Right ventricle myocardium superior (tissue), 1 donor: ENCODE data around the gene C8G. TPM values are rescaled to one million over a fixed set of nuclear protein-coding genes. Genes with fewer than 3 reads are reported as not detected.
A peak's percentile ranks its signal among the peaks of the same experiment; 100 is the strongest.

ENCODE experiments used
- ATAC-seq: fragments of 200-7000 bp; cut with Tn5 transposase; one replicate; pipeline ENCODE4 v1.9.1; 2020; ENCODE audit warnings: mild to moderate bottlenecking; ENCODE audit not compliant: poor library complexity
- DNase-seq: peaks from one replicate; pipeline ENCODE4 v3.0.0-alpha.2; 2020
- intact Hi-C: fragments of 100-400 bp; cut with DNase I; formaldehyde crosslinking; loops from one replicate; pipeline ENCODE4 v1.11.2; 2022
- total RNA-seq: library from RNA; stranded (reverse); fragmentation: NEBNext Ultra II Directional; extraction: Animal tissue kit (Norgen Biotek cat#: 25700); gene quantifications from one replicate; pipeline ENCODE4 v1.2.1, GENCODE V29; 2021
- donor health status: DM: no; HTN: yes; CAD: no; lungs with severe emphysema.

Gene C8G
- total RNA-seq, 1 donor from 2014 or later = 1.1 TPM

GRCh38 chr9:136916330-136917184 lies 28.5 kb upstream of the C8G start:
- DNase-seq (no peak), ATAC-seq (no peak)
- intact Hi-C loops = no loop called here

- intact Hi-C loops = no loop called here
- DNase-seq (no peak), ATAC-seq (no peak)
These were observed 27.1 kb upstream of the C8G start for GRCh38 chr9:136917902-136918301.

GRCh38 chr9:136920069-136920468 lies 25.0 kb upstream of the C8G start:
- intact Hi-C loops = no loop called here
- no peak for DNase-seq
- no peak for ATAC-seq

- intact Hi-C loops = no loop called here
- no peak for DNase-seq
- ATAC-seq = no peak
These were observed 24.3 kb upstream of the C8G start for GRCh38 chr9:136920734-136921231.

- ATAC-seq = peak; percentile 52
- DNase-seq = no peak
- intact Hi-C loops = no loop called here
These were observed 23.7 kb upstream of the C8G start for GRCh38 chr9:136921307-136921706.

GRCh38 chr9:136921718-136922117 lies 23.3 kb upstream of the C8G start:
- ATAC-seq = peak; percentile 84
- intact Hi-C loops = no loop called here
- peak; percentile 66 for DNase-seq

GRCh38 chr9:136922540-136922939 lies 22.5 kb upstream of the C8G start:
- DNase-seq (no peak), ATAC-seq (no peak)
- intact Hi-C loops = no loop called here

GRCh38 chr9:136923881-136924280 lies 21.2 kb upstream of the C8G start:
- DNase-seq (no peak), ATAC-seq (no peak)
- intact Hi-C loops = no loop called here

- intact Hi-C loops = no loop called here
- ATAC-seq (no peak), DNase-seq (no peak)
These were observed 19.5 kb upstream of the C8G start for GRCh38 chr9:136925414-136926153.

GRCh38 chr9:136926154-136926704 lies 18.8 kb upstream of the C8G start:
- intact Hi-C loops = no loop called here
- DNase-seq (no peak), ATAC-seq (no peak)

- DNase-seq = no peak
- ATAC-seq = no peak
- intact Hi-C loops = no loop called here
These were observed 18.3 kb upstream of the C8G start for GRCh38 chr9:136926749-136927148.

- ATAC-seq (peak; percentile 23), DNase-seq (no peak)
- intact Hi-C loops = no loop called here
These were observed 17.4 kb upstream of the C8G start for GRCh38 chr9:136927343-136928271.

- DNase-seq = no peak
- intact Hi-C loops = no loop called here
- peak; percentile 81 for ATAC-seq
These were observed 16.5 kb upstream of the C8G start for GRCh38 chr9:136928591-136928990.

GRCh38 chr9:136930014-136930413 lies 15.0 kb upstream of the C8G start:
- peak; percentile 61 for ATAC-seq
- intact Hi-C loops = no loop called here
- DNase-seq = no peak

GRCh38 chr9:136931611-136932130 lies 13.4 kb upstream of the C8G start:
- DNase-seq (no peak), ATAC-seq (no peak)
- intact Hi-C loops = no loop called here

- no peak for DNase-seq
- ATAC-seq = no peak
- intact Hi-C loops = no loop called here
These were observed 10.8 kb upstream of the C8G start for GRCh38 chr9:136934277-136934676.

- DNase-seq (no peak), ATAC-seq (no peak)
- intact Hi-C loops = no loop called here
These were observed 9.4 kb upstream of the C8G start for GRCh38 chr9:136935651-136936050.

GRCh38 chr9:136936645-136937170 lies 8.3 kb upstream of the C8G start:
- no peak for DNase-seq
- ATAC-seq = no peak
- intact Hi-C loops = no loop called here
